ENCODE data around the gene NEK6.

Gene NEK6

DNA sequence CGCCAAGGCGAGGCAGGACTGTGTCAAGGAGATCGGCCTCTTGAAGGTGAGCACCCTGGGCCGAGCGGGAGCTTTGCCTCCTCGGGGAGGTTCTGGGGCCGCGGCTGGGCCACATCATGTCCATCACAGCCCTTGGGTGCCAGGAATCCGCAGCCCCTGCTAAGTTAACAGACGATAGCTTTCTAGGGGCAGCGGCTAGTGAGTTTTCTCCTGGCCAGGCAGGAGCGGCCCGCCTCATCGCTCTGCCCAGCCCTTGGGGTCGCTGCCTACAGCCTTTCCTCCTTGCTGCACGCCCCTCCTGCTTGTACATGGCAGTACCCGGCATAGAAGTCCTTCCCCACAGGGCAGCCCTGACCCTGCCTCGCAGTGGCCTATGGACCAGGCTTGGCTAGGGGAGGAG lies 56.2 kb downstream of the NEK6 start:
- DNase-seq (ENCODE audit: low read depth in 3 of 3, low spot score in 1 of 3), result no peak

DNA sequence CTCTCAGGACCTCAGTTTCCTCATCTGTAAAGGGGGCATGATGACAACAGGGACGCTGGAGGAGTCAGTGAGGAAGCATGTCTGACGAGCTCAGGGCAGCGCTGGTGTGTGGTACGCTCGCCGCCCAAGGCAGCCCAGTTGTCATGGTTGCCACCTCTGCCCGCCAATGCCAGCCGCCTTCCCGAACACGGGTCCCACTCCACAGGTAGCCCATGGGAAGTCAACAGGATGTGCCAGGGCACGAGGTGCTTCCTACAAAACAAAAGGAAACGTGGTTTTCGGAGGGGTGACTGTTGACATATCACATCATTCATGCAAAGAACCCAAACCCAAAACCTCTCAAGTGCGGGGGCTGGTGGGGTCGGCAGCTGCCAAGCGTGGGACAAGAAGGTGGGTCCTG lies 58.1 kb downstream of the NEK6 start:
- DNase-seq (ENCODE audit: low read depth in 3 of 3, low spot score in 1 of 3), result no peak

- DNase-seq (ENCODE audit: low read depth in 3 of 3, low spot score in 1 of 3), result peak in 1 of 3 donors; percentile 33
Measured at GRCh38 chr9:124320062-124320973, 62.6 kb downstream of the NEK6 start.

DNA sequence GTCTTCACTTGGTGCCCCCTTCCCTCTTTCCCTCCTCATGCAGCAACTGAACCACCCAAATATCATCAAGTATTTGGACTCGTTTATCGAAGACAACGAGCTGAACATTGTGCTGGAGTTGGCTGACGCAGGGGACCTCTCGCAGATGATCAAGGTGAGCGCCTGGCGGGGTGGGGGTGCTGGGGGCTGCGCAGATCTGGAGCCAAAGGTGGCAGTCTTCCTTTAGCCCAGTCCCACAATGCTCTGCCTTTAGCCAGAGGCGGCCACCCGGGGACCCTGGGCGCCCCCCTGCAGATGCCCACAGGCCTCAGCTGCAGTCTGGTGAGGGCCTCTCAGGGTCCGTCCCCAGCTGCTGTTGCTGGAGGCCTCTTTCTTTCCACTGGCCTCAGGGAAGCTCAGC lies 63.7 kb downstream of the NEK6 start:
- DNase-seq (ENCODE audit: low read depth in 3 of 3, low spot score in 1 of 3), result no peak

GRCh38 chr9:124321935-124322334 lies 64.2 kb downstream of the NEK6 start:
- DNase-seq (ENCODE audit: low read depth in 3 of 3, low spot score in 1 of 3), result no peak

DNA sequence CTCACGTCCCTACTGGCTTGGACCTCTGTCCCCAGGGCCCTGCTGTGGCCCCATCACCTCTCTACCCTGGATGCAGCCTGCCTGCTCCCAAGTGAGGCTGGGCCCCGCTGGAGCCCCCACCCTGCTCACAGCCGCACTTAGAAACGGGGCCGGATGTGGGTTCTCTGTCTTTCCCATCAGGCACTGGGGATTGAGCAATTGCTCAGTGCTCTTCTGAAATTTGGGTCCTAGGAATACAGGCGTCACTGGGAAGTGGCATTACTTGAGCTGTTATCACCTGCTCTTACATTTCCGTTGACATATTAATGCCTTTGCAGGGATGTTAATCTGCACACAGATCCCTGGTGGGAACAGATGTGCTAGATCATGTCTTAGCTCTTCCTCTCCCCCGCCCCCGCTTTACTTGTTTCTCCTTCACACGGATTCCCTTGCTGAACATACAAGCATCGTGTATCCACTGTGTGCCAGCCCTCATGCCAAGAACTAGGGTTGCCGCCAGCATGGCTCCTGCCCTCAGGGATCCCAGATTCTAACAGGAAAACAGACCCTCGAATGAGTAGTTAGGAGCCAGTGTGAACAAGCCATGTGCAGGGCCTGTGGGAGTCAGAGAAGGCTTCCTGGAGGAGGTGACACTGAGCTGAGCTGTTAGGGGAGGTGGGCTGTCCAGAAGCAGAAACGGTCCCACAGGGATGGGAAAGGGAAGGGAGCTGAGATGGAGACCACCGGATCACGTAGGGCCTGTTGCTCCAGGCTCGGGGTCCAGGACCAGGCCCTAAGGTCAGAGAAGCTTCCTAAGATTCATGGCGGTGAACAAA lies 65.1 kb downstream of the NEK6 start:
- DNase-seq (ENCODE audit: low read depth in 3 of 3, low spot score in 1 of 3), result no peak

DNA sequence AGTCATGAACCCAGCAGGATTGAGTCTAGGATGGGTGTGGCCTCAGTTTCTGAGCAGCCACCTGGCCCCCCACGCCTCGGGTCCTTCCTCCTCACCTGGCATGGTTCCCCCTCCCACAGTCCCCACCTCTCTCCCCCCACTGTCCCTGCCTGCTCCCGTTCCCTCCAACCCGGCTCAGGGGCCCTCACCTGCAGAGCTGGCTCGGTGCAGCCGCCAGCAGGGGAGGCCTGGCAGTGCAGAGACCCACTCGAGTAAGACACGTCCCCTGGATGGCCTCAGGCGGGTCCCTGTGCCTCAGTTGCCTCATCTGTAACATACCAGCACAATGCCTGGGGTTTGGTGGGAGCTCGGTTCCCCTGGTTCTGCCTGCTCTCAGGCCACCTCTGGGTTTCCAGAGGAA lies 66.2 kb downstream of the NEK6 start:
- no peak for DNase-seq (ENCODE audit: low read depth in 3 of 3, low spot score in 1 of 3)

- DNase-seq (ENCODE audit: low read depth in 3 of 3, low spot score in 1 of 3), result no peak
Measured at GRCh38 chr9:124325816-124326215, 68.1 kb downstream of the NEK6 start.

DNA sequence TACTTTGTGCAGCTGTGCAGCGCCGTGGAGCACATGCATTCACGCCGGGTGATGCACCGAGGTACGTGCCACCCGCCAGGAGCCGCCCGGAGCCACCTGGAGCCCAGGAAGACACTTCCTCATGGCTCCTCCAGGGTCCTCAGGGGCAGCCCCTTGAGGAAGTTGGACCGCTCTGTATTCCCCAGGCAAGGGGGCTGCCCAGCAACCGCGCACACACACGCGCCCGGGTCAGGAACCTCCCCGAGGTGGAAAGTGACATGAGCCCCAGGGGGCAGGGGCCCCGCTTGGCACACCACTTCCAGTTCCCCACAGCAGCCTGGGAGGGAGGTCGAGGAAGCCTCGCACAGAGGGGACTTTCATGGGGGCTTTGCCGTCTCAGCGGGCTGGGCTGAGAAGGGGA lies 68.6 kb downstream of the NEK6 start:
- DNase-seq (ENCODE audit: low read depth in 3 of 3, low spot score in 1 of 3), result no peak

GRCh38 chr9:124327491-124327890 lies 69.7 kb downstream of the NEK6 start:
- no peak for DNase-seq (ENCODE audit: low read depth in 3 of 3, low spot score in 1 of 3)

DNA sequence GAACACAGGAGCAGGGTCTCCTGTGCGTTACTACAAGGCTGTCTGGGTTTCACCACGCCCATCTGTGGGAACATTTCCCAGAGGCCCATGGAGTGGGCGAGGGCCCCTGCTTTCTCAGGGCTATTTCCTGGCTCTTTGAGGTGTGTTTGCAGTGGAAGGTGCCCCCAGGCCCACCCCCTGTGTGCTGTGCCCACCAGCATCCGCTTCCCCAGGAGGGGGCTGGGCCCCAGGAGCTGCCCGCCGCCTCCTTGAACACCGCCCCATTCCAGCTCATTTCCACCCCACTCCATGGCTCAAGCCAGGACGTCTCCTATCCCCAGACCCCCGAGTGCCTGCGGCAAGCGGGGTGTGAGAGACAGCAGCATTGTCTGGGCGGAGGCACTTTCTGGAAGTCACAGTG lies 70.5 kb downstream of the NEK6 start:
- DNase-seq (ENCODE audit: low read depth in 3 of 3, low spot score in 1 of 3), result no peak

DNA sequence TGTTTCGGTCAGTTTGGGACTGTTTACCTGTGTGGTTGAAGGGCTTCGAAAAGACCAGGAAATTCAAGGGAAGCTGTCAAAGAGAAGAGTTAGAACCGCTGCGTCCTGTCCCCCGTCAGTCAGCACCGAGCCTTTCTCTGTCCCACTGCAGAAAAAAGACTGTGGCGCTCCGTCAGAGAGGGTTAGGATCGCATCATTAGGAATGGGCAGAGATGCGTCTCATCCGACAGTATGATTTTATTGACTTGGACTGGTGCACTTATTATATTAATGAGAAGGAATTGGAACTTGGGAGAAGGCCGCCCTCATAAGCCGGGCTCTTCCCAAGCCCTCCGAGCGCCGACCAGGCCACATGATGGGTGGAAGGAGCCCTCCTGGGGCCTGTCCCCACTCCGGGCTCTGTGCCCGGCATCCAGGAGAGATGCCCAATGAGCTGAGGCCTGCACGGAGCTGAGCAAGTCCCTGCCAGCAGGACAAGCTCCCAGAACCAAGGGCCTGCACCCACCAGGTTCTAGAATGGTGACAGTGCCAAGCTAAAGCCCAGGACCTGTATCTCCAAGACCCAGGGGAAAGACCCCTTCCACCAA lies 71.5 kb downstream of the NEK6 start:
- DNase-seq (ENCODE audit: low read depth in 3 of 3, low spot score in 1 of 3), result no peak

GRCh38 chr9:124330011-124330697 lies 72.4 kb downstream of the NEK6 start:
- DNase-seq (ENCODE audit: low read depth in 3 of 3, low spot score in 1 of 3), result no peak

GRCh38 chr9:124331580-124331979 lies 73.8 kb downstream of the NEK6 start:
- DNase-seq (ENCODE audit: low read depth in 3 of 3, low spot score in 1 of 3), result no peak

DNA sequence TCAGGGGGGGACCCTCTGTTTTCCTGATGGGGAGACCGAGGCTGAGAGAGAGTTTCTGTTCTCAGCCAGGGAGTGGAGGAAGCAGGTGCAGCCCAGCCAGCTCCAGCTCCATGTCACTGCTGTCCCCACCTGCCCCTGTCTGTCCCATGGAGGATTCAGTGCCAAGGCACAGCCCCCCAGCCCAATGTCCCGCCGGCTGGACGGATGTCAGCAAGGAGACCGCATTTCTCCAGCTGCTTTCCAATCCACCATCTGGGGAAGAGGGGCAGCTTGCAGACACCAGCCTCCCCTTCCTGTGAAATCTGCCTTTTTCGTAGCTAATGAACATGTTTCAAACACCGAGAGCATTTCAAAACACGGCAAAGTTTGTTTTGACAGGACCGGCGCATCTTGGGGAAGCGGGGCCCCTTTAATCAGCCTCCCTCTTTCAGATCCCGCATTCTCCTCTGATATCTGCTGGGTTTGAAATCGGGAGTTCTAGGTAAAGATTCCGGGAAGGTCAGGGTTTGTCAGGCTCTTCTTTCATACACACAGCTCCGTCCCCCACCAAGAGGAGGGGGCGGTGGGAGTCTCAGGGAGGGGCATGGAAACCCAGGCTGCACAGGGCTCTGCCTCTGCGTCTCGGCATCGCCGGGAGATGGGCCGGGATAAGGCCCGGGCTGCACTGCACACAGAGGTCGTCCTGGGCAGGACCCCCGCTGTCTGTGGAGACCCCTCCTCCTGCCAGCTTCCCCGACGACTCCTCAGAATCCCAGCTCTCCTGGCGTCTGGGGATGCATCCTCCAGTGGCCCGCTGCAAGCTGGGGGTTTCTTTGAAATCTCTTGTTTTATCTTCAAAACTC lies 74.8 kb downstream of the NEK6 start:
- no peak for DNase-seq (ENCODE audit: low read depth in 3 of 3, low spot score in 1 of 3)

GRCh38 chr9:124333203-124333579 lies 75.4 kb downstream of the NEK6 start:
- no peak for DNase-seq (ENCODE audit: low read depth in 3 of 3, low spot score in 1 of 3)

DNA sequence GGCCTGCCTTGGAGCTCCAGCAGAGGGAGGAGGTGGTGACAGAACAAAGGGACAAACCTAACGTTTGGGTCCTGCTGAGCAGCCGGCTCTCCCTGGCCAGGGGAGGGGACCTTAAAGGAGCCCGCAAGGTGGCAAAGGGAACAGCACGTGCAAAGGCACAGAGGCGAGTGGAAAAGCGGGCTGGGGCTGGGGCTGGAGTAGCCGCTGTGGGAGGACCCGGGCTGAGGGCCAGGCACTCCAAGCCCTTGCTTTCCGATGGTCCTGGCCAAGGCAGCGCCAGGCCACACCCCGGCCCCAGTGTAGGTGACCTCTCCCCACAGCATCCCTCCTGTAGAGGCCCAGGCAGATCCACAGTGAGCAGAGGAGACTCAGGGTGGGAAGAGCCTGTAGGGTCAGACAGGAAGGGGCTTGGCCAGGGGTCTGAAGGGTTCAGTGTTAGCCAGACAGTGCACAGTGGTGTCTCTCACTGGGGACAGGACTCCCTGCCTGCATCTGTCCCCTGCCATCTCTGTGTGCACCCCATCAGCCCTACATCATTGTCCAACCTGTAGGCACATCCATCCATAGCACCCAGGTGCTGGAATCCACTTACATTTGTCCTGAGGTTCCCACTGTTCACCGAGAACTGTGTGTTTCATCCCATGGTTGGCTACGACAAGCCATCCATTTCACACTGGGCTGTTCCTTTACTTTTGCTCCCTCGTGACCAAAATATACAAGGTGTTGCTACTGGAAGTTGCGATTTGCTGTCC lies 77.0 kb downstream of the NEK6 start:
- DNase-seq (ENCODE audit: low read depth in 3 of 3, low spot score in 1 of 3), result no peak

- no peak for DNase-seq (ENCODE audit: low read depth in 3 of 3, low spot score in 1 of 3)
Measured at GRCh38 chr9:124335320-124335707, 77.6 kb downstream of the NEK6 start.

- DNase-seq (ENCODE audit: low read depth in 3 of 3, low spot score in 1 of 3), result no peak
Measured at GRCh38 chr9:124337562-124337961, 79.8 kb downstream of the NEK6 start.

All from stimulated activated CD4-positive, alpha-beta T cell treated with anti-CD3 and anti-CD28 coated beads, TNF-alpha, amount 100 ng/mL, for 1 hour (primary cell).